Progenitor cell of endocrine pancreas (in vitro differentiated cells): ENCODE data around the gene CTH. TPM values are rescaled to one million over a fixed set of nuclear protein-coding genes. Genes with fewer than 3 reads are reported as not detected.

Source experiments
- DNase-seq: peaks from one replicate; pipeline ENCODE4 v3.0.0; 2021; ENCODE audit warnings: low spot score; ENCODE audit not compliant: unreplicated experiment
- H3K27ac Mint-ChIP-seq: 2 replicates; pipeline ENCODE4 v1.8.0; 2021; ENCODE audit warnings: mild to moderate bottlenecking, moderate library complexity, mixed read lengths
- H3K27me3 Mint-ChIP-seq: 2 replicates; pipeline ENCODE4 v1.8.0; 2021; ENCODE audit warnings: mixed read lengths
- H3K36me3 Mint-ChIP-seq: 2 replicates; pipeline ENCODE4 v1.8.0; 2022; ENCODE audit warnings: mixed read lengths; ENCODE audit not compliant: insufficient read depth
- H3K4me1 Mint-ChIP-seq: 2 replicates; pipeline ENCODE4 v1.8.0; 2021; ENCODE audit warnings: low read depth, mixed read lengths
- H3K4me3 Mint-ChIP-seq: 2 replicates; pipeline ENCODE4 v1.8.0; 2021; ENCODE audit warnings: low read depth, mild to moderate bottlenecking, moderate library complexity, mixed read lengths
- H3K9me3 Mint-ChIP-seq: 2 replicates; pipeline ENCODE4 v1.8.0; 2021; ENCODE audit warnings: low read depth, mixed read lengths
- total RNA-seq: library from RNA; stranded (reverse); gene quantifications from 2 replicates; pipeline ENCODE4 v1.2.1, GENCODE V29; 2021
- TF ChIP-seq, protein P1 (sequence below): fragments of 200-600 bp; sonication (generic); IDR thresholded peaks from one replicate; pipeline ENCODE4 v1.5.0; 2021; ENCODE audit warnings: antibody characterized with exemption, mild to moderate bottlenecking; ENCODE audit not compliant: unreplicated experiment

The CTH gene
- total RNA-seq, 1 donor from 2014 or later = 17.3 TPM

- Mint-ChIP-seq H3K4me3 (no peak overlapping the region), H3K9me3 (no peaks in the 10 kb centered on the region), H3K27ac (no peak overlapping the region), H3K4me1 (no peaks in the 10 kb centered on the region), H3K36me3 (peaks cover 19% of the 10 kb centered on the region), H3K27me3 (no peaks in the 10 kb centered on the region)
- TF ChIP-seq, protein P1, sequence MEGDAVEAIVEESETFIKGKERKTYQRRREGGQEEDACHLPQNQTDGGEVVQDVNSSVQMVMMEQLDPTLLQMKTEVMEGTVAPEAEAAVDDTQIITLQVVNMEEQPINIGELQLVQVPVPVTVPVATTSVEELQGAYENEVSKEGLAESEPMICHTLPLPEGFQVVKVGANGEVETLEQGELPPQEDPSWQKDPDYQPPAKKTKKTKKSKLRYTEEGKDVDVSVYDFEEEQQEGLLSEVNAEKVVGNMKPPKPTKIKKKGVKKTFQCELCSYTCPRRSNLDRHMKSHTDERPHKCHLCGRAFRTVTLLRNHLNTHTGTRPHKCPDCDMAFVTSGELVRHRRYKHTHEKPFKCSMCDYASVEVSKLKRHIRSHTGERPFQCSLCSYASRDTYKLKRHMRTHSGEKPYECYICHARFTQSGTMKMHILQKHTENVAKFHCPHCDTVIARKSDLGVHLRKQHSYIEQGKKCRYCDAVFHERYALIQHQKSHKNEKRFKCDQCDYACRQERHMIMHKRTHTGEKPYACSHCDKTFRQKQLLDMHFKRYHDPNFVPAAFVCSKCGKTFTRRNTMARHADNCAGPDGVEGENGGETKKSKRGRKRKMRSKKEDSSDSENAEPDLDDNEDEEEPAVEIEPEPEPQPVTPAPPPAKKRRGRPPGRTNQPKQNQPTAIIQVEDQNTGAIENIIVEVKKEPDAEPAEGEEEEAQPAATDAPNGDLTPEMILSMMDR = no peak
- DNase-seq = no peak
Measured at GRCh38 chr1:70426154-70427131, 15.4 kb downstream of the CTH start.

GRCh38 chr1:70427976-70428375, 16.9 kb downstream of the CTH start:
- no peak overlapping the region for H3K27ac Mint-ChIP-seq
- TF ChIP-seq, protein P1 = no peak
- no peaks in the 10 kb centered on the region for H3K4me1 Mint-ChIP-seq
- H3K36me3 Mint-ChIP-seq = peaks cover 26% of the 10 kb centered on the region
- no peak overlapping the region for H3K4me3 Mint-ChIP-seq
- H3K27me3 Mint-ChIP-seq = no peaks in the 10 kb centered on the region
- DNase-seq = no peak
- no peaks in the 10 kb centered on the region for H3K9me3 Mint-ChIP-seq

- Mint-ChIP-seq H3K4me1 (no peaks in the 10 kb centered on the region), H3K27me3 (no peaks in the 10 kb centered on the region), H3K4me3 (no peak overlapping the region), H3K36me3 (peaks cover 28% of the 10 kb centered on the region), H3K27ac (no peak overlapping the region), H3K9me3 (no peaks in the 10 kb centered on the region)
- DNase-seq = no peak
- TF ChIP-seq, protein P1 = no peak
Measured at GRCh38 chr1:70429219-70429618, 18.2 kb downstream of the CTH start.

GRCh38 chr1:70429757-70430156, 18.7 kb downstream of the CTH start:
- TF ChIP-seq, protein P1 = no peak

GRCh38 chr1:70431317-70431716, 20.2 kb downstream of the CTH start:
- Mint-ChIP-seq H3K27ac (no peak overlapping the region), H3K36me3 (peaks cover 32% of the 10 kb centered on the region), H3K4me3 (no peak overlapping the region), H3K4me1 (peaks cover 2% of the 10 kb centered on the region), H3K9me3 (no peaks in the 10 kb centered on the region), H3K27me3 (no peaks in the 10 kb centered on the region)
- TF ChIP-seq, protein P1 = no peak
- DNase-seq = no peak

More at GRCh38 chr1:70429757-70430156, 18.7 kb downstream of the CTH start:
- H3K4me1 Mint-ChIP-seq = no peaks in the 10 kb centered on the region
- no peak overlapping the region for H3K4me3 Mint-ChIP-seq
- no peaks in the 10 kb centered on the region for H3K9me3 Mint-ChIP-seq
- H3K27me3 Mint-ChIP-seq = no peaks in the 10 kb centered on the region
- DNase-seq = no peak
- H3K27ac Mint-ChIP-seq = no peak overlapping the region
- peaks cover 27% of the 10 kb centered on the region for H3K36me3 Mint-ChIP-seq
